Head of caudate nucleus (tissue), 42 donors: ENCODE results near the gene EDC3.

Experiments
- DNase-seq, 42 donors: peaks; one replicate each; pipeline versions ENCODE4 v3.0.0 to v3.0.0-alpha.2; 2020 to 2021; ENCODE audit warnings: mixed read lengths in 7 of 42
- intact Hi-C: fragments of 100-400 bp; cut with DNase I; formaldehyde crosslinking; loops from one replicate; pipeline ENCODE4 v1.15.0; 2022

The EDC3 gene

GRCh38 chr15:74716651-74717050 lies 20.8 kb upstream of the EDC3 start:
- intact Hi-C loops, result no loop called here
- peak in 1 of 42 donors; percentile 9 for DNase-seq

- DNase-seq, result no peak
- intact Hi-C loops, result no loop called here
These were observed 16.5 kb upstream of the EDC3 start for GRCh38 chr15:74712311-74712710.

DNA sequence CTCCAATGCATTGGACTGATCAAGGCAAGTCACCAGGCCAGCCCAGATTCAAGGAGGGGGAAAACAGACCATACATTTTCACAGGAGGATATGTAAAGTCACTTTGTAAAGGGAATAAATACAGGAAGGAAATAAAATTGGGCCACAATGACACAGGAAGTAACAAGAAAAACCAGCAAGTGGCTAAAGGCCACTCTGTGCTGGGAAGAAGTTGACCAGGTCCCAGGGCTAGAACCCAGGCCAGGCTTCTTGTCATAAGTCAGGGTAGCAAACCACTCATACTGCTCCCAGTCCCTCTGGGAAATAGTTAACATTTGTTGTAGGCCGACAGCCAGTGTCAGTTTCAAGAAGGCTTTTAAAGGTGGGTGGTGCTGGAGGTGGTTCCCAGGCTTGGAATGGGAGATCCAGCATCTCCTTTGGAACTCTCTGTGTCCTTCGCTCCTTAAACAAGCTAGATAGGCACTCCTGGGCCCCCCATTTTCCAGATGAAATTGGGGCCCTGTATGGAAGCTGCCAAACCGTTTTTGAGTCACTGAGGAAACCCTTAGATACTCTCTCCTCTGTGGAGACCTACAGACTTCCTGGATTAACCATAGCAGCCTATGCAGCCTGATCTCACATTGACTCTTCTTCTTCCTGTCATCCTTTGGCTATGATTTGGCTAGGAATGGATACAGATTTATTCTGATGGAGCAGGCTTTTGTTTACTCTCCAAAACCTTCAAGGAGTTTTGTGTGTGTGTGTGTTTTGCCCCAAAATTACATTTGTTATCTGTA lies 14.7 kb upstream of the EDC3 start:
- intact Hi-C loops, result no loop called here
- DNase-seq, result peak in 1 of 42 donors; percentile 14

DNA sequence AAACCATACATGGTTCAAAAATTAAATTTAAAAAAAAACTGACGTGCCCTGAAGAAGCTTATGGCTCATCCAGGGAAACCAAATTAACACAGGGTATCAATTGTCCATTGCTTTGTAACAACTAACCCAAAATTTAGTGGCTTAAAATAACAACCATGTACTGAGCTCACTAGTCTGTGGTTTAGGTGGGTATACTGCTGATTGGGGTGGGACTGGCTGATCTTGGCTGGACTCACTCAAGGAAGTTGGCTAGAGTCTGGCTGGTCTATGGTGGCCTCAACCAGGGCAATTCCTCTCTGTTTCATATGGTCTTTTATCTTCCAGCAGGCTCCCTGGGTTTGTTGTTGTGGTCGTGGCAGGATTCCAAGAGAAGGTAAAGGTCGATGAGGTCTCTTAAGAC lies 14.1 kb upstream of the EDC3 start:
- intact Hi-C loops, result no loop called here
- peak in 1 of 42 donors; percentile 4 for DNase-seq

GRCh38 chr15:74709011-74709410 lies 13.2 kb upstream of the EDC3 start:
- no peak for DNase-seq
- intact Hi-C loops, result no loop called here

DNA sequence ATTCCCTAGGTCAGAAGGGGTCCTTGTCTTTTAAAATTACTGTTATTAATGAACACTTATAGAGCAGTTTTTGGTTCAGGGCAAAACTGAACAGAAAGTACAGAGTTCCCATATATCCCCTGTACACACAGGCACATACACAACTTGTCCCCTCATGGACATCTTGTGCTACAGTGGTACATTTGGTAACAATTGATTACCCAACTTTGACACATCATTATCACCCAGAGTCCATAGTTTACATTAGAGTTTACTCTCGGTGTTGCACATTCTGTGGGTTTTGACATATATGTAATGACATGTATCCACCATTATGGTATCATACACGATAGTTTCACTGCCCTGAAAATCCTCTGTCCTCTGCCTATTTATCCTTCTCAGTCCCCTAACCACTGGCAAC lies 984 bp upstream of the EDC3 start:
- intact Hi-C loops, result loop anchor here (10.0 kb wide), 1 partner anchor 62 kb away; no protein-coding TSS in a partner anchor
- DNase-seq, result no peak

DNA sequence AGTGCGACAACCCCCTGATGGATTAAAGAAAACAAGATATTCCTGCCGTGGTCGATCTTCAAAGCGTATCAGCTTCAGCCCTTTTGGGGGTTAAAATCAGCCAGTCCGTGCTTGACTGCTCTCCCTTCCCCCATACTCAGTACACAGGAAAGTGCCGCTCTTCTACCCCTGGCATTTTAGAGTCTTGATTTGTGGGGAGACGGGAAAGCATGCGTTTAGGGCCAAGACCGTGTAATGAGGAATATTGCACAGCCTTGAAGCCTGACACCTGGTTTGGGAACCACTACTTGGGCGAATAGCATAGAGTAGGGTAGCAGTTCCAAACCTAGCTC lies 540 bp upstream of the EDC3 start:
- intact Hi-C loops, result loop anchor here (10.0 kb wide), 1 partner anchor 62 kb away; no protein-coding TSS in a partner anchor
- no peak for DNase-seq

- no peak for DNase-seq
- intact Hi-C loops, result loop anchor here (10.0 kb wide), 1 partner anchor 58 kb away; no protein-coding TSS in a partner anchor
These were observed 3.5 kb downstream of the EDC3 start for GRCh38 chr15:74692327-74692726.

DNA sequence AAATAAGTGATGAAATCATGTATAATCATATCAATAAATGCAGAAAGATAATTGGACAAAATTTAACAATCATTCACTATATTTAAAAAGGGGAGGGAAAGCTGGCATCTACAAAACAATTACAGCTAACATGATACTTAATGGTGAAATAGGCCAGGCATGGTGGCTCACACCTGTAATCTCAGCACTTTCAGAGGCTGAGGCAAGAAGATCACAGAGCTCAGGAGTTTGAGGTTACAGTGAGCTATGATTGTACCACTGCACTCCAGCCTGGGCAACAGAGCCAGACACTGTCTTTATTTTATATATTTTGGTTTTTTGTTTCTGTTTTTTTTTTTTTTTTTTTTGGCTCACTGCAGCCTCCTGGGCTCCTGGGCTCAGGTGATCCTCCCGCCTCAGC lies 12.1 kb downstream of the EDC3 start:
- intact Hi-C loops, result no loop called here
- no peak for DNase-seq

GRCh38 chr15:74682954-74683353 lies 12.9 kb downstream of the EDC3 start:
- intact Hi-C loops, result no loop called here
- DNase-seq, result no peak

GRCh38 chr15:74680456-74680855 lies 15.4 kb downstream of the EDC3 start:
- DNase-seq, result no peak
- intact Hi-C loops, result no loop called here

DNA sequence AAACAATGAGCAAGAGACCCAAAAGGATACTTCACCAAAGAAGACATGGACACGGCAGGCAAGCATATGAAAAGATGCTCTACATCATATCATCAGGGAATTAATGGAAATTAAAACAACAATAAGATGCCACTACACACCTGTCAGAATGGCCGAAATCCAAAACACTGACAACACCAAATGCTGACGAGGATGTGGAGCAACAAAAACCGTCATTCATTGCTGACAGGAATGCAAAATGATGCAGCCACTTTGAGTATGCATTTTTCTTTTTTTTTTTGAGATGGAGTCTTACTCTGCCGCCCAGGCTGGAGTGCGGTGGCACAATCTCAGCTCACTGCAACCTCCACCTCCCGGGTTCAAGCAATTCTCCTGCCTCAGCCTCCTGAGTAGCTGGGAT lies 19.0 kb downstream of the EDC3 start:
- intact Hi-C loops, result no loop called here

GRCh38 chr15:74674161-74674560 lies 21.7 kb downstream of the EDC3 start:
- intact Hi-C loops, result no loop called here

More for the DNA sequence above, 19.0 kb downstream of the EDC3 start:
- DNase-seq, result no peak

DNA sequence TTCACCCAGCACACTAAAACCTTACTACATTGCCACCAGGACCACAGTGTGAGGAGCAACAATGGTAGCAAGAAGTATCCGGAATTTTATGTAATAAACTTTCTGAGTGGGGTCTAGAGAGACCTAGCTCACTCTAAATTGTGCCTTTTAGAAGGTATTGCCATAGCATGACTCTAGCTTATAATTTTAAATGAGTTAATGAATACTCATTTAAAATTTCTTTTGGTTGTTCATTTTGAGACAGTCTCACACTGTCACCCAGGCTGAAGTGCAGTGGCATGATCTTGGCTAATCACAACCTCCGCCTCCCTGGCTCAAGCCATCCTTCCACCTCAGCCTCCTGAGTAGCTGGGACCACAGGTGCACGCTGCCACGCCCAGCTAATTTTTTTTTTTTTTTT lies 26.2 kb downstream of the EDC3 start:
- intact Hi-C loops, result no loop called here
- no peak for DNase-seq

More at GRCh38 chr15:74674161-74674560, 21.7 kb downstream of the EDC3 start:
- no peak for DNase-seq

GRCh38 chr15:74667975-74668374 lies 27.8 kb downstream of the EDC3 start:
- DNase-seq, result no peak
- intact Hi-C loops, result no loop called here

DNA sequence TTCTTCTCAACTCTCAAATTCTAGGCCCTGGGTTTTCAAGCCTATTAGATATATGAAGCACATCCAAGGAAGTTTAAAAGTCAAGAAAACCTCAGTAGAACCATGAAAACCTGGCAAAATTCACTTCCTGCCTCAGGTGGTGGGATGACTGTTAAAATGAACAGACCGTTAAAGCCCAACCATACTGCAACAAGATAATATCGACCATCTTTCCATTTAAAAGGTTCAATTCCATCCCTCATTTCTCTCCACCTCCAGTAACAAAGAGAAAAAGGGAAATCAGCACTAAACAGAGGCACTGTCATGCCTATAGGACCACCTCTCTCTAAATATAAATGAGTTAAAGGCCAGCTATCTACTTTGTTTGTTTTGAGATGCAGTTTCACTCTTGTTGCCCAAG lies 31.2 kb downstream of the EDC3 start:
- intact Hi-C loops, result no loop called here
- DNase-seq, result no peak

GRCh38 chr15:74664028-74664616 lies 31.7 kb downstream of the EDC3 start:
- peak in 30 of 42 donors; percentile 5 to 69 (median 32) for DNase-seq
- intact Hi-C loops, result no loop called here

DNA sequence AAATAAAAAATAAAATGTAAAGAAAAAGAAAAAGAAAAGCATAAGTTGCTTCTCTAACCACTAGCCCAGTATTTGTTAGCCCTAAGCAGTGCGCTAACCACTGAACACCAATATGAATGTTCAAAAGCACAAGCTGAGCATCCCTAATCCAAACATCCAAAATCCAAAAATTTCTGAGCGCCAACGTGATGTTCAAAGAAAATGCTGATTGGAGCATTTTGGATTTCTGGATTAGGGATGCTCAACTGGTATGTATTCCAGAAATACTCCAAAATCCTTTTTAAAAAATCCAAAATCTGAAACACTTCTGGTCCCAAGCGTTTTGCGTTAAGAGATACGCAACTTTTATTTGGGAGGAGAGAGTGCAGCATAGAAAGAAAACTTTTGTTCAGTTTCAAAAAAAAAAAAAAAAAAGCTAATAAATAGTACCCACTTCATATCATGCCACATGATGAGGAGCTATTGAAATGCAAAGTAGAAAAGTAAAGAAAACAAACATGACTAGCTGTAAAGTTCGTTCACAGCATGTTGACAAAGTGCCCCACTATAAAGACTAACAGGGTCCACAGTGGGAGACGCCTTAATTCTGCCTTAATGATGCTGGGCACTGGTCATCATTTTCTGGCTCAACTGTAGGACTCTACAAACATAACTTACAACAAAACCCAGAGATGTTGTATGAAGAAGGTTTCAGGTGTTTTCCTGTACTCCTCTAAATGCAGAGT lies 32.4 kb downstream of the EDC3 start:
- intact Hi-C loops, result no loop called here
- DNase-seq, result no peak

- no peak for DNase-seq
- intact Hi-C loops, result no loop called here
These were observed 33.6 kb downstream of the EDC3 start for GRCh38 chr15:74662064-74662860.
